ENCODE data around the gene NHSL1. TPM values are rescaled to one million over a fixed set of nuclear protein-coding genes. Genes with fewer than 3 reads are reported as not detected.

Gene NHSL1
- total RNA-seq, 1 experiment from 2014 or later, result 32.1 TPM

DNA sequence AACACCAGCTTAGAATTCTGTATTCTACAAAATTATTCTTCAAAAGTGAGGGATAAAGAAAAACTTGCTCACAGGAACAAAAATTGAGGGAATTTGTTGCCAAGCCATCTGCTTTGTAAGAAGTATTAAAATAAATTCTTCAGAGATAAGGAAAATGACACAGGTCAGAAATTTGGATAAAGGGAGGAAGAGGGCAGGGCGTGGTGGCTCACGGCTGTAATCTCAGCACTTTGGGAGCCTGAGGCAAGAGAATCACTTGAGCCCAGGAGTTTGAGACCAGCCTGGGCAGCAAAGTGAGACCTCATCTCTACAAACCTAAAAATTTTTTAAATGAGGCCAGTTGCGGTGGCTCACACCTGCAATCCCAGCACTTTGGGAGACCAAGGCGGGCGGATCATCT, 109.7 kb downstream of the NHSL1 start:
- no peak for DNase-seq (ENCODE audit: unreplicated experiment)
- Mint-ChIP-seq H3K27ac (ENCODE audit: low read depth, unreplicated experiment) (no peak overlapping the region), H3K36me3 (ENCODE audit: insufficient read depth, unreplicated experiment) (no peaks in the 10 kb centered on the region), H3K4me3 (ENCODE audit: unreplicated experiment) (no peak overlapping the region), H3K27me3 (ENCODE audit: insufficient read depth, unreplicated experiment) (no peaks in the 10 kb centered on the region), H3K4me1 (ENCODE audit: insufficient read depth, unreplicated experiment) (no peaks in the 10 kb centered on the region), H3K9me3 (ENCODE audit: unreplicated experiment) (no peaks in the 10 kb centered on the region)
- no TSS peak for BruUV-seq (replicated peaks)
- POLR2A ChIA-PET, result no interaction called here
- intact Hi-C loops (cut with micrococcal nuclease), result no loop called here
- CTCF ChIA-PET, result no interaction called here
- TF ChIP-seq, protein P1, sequence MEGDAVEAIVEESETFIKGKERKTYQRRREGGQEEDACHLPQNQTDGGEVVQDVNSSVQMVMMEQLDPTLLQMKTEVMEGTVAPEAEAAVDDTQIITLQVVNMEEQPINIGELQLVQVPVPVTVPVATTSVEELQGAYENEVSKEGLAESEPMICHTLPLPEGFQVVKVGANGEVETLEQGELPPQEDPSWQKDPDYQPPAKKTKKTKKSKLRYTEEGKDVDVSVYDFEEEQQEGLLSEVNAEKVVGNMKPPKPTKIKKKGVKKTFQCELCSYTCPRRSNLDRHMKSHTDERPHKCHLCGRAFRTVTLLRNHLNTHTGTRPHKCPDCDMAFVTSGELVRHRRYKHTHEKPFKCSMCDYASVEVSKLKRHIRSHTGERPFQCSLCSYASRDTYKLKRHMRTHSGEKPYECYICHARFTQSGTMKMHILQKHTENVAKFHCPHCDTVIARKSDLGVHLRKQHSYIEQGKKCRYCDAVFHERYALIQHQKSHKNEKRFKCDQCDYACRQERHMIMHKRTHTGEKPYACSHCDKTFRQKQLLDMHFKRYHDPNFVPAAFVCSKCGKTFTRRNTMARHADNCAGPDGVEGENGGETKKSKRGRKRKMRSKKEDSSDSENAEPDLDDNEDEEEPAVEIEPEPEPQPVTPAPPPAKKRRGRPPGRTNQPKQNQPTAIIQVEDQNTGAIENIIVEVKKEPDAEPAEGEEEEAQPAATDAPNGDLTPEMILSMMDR (IDR thresholded peaks at IDR 0.05; ENCODE audit: unreplicated experiment), result no peak

DNA sequence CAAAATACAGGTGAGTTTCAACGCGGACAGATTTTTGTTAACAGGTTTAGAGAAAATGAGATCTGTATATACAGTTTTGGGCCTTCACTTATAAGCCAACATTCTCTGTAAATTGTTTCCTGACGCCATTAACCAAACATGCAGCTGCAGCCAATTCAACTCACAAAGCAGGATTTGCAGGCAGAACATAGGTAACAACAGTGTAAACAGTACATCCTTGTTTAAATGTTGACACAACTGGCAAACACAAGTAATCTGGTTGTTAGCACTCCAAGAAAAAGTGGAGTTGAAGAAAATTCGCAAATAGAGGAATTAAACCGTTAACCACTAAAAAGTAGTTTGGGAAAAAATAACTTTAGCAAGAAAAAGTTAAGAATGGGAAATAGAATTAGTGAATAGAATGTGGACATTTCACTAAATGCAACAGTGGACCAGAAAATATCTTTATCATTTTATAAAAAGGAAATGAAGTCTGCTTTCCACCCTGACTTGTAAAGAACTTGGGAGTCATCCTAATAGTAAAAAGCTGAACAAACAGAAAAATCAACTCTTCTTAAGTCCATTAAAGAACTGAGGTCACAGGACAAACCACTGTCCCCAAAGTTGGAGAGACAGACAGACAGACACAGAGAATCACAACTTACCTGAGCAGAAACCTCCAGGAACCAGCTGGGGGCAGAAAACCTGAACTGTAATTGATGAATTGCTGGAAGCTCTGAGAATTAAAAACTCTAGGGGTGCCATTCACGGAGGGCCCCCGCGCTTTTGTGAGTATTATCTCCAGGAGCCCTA, 111.5 kb downstream of the NHSL1 start:
- Mint-ChIP-seq H3K27me3 (ENCODE audit: insufficient read depth, unreplicated experiment) (no peaks in the 10 kb centered on the region), H3K36me3 (ENCODE audit: insufficient read depth, unreplicated experiment) (no peaks in the 10 kb centered on the region), H3K4me1 (ENCODE audit: insufficient read depth, unreplicated experiment) (no peaks in the 10 kb centered on the region), H3K9me3 (ENCODE audit: unreplicated experiment) (no peaks in the 10 kb centered on the region), H3K4me3 (ENCODE audit: unreplicated experiment) (no peak overlapping the region), H3K27ac (ENCODE audit: low read depth, unreplicated experiment) (no peak overlapping the region)
- ChIA-PET POLR2A (interaction anchor here (1.0 kb wide), 1 partner anchor 17 kb away, joined by 3 read pairs; the partner anchor contains the start of gene HEBP2), CTCF (interaction anchor here (0.8 to 1.2 kb wide), 2 partner anchors 28 to 122 kb away, joined by 3 read pairs; no protein-coding TSS in a partner anchor)
- no TSS peak for BruUV-seq (replicated peaks)
- intact Hi-C loops (cut with micrococcal nuclease), result no loop called here
- DNase-seq (ENCODE audit: unreplicated experiment), result no peak
- TF ChIP-seq, protein P1 (IDR thresholded peaks at IDR 0.05; ENCODE audit: unreplicated experiment), result no peak

GRCh38 chr6:138386897-138387296, 112.4 kb downstream of the NHSL1 start:
- BruUV-seq (replicated peaks), result no TSS peak
- H3K27me3 Mint-ChIP-seq (ENCODE audit: insufficient read depth, unreplicated experiment), result no peaks in the 10 kb centered on the region
- H3K9me3 Mint-ChIP-seq (ENCODE audit: unreplicated experiment), result no peaks in the 10 kb centered on the region
- no peaks in the 10 kb centered on the region for H3K4me1 Mint-ChIP-seq (ENCODE audit: insufficient read depth, unreplicated experiment)
- intact Hi-C loops (cut with micrococcal nuclease), result no loop called here
- TF ChIP-seq, protein P1 (IDR thresholded peaks at IDR 0.05; ENCODE audit: unreplicated experiment), result no peak
- H3K36me3 Mint-ChIP-seq (ENCODE audit: insufficient read depth, unreplicated experiment), result no peaks in the 10 kb centered on the region
- no peak for DNase-seq (ENCODE audit: unreplicated experiment)
- POLR2A ChIA-PET, result no interaction called here
- H3K27ac Mint-ChIP-seq (ENCODE audit: low read depth, unreplicated experiment), result no peak overlapping the region
- H3K4me3 Mint-ChIP-seq (ENCODE audit: unreplicated experiment), result no peak overlapping the region
- CTCF ChIA-PET, result no interaction called here

- POLR2A ChIA-PET, result no interaction called here
- intact Hi-C loops (cut with micrococcal nuclease), result no loop called here
Measured at GRCh38 chr6:138383776-138384175, 115.5 kb downstream of the NHSL1 start.

More at GRCh38 chr6:138383776-138384175, 115.5 kb downstream of the NHSL1 start:
- BruUV-seq (replicated peaks), result no TSS peak
- TF ChIP-seq, protein P1 (IDR thresholded peaks at IDR 0.05; ENCODE audit: unreplicated experiment), result no peak
- Mint-ChIP-seq H3K36me3 (ENCODE audit: insufficient read depth, unreplicated experiment) (no peaks in the 10 kb centered on the region), H3K27ac (ENCODE audit: low read depth, unreplicated experiment) (no peak overlapping the region), H3K27me3 (ENCODE audit: insufficient read depth, unreplicated experiment) (no peaks in the 10 kb centered on the region), H3K4me1 (ENCODE audit: insufficient read depth, unreplicated experiment) (no peaks in the 10 kb centered on the region), H3K4me3 (ENCODE audit: unreplicated experiment) (no peak overlapping the region), H3K9me3 (ENCODE audit: unreplicated experiment) (no peaks in the 10 kb centered on the region)
- CTCF ChIA-PET, result no interaction called here
- DNase-seq (ENCODE audit: unreplicated experiment), result no peak
